Prostate gland (tissue), 2 donors: ENCODE measurements around the gene PTPRG.

Experiments used
- POLR2AphosphoS5 ChIP-seq: sonication (generic); formaldehyde crosslinking; IDR thresholded peaks from one replicate; pipeline ENCODE4 v1.6.1; 2017; ENCODE audit warnings: antibody characterized with exemption
- TF ChIP-seq, protein P1 (sequence below), 4 experiments: fragments of 200-600 bp in 2 of 4; fragments of 450-650 bp in 2 of 4; sonication (generic) in 2 of 4; IDR thresholded peaks; 1 replicate in 3 of 4; 2 replicates in 1 of 4; pipeline ENCODE4 v1.5.1; 2016 to 2019; ENCODE audit warnings: antibody characterized with exemption in 4 of 4, mild to moderate bottlenecking in 2 of 4, moderate library complexity in 2 of 4

DNA sequence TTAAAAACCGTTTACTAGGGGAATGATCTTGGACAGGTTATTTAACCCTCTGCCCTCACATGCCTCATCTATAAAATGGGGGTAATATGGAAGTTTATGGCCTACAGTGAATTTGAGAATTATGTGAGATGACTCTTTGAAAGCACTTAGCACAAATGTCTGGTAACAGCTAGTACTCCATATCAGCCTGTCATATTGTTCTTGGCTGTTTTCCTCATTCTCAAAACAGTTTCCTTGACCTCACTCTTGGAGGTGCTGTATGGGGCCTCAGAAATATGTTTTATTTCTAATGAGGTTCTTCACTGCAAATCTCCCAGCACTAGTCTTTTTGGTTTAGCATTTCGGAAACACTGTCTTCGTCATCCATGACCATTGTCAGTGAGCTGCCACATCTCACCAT lies 413.8 kb downstream of the PTPRG start:
- TF ChIP-seq, protein P1, sequence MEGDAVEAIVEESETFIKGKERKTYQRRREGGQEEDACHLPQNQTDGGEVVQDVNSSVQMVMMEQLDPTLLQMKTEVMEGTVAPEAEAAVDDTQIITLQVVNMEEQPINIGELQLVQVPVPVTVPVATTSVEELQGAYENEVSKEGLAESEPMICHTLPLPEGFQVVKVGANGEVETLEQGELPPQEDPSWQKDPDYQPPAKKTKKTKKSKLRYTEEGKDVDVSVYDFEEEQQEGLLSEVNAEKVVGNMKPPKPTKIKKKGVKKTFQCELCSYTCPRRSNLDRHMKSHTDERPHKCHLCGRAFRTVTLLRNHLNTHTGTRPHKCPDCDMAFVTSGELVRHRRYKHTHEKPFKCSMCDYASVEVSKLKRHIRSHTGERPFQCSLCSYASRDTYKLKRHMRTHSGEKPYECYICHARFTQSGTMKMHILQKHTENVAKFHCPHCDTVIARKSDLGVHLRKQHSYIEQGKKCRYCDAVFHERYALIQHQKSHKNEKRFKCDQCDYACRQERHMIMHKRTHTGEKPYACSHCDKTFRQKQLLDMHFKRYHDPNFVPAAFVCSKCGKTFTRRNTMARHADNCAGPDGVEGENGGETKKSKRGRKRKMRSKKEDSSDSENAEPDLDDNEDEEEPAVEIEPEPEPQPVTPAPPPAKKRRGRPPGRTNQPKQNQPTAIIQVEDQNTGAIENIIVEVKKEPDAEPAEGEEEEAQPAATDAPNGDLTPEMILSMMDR (IDR thresholded peaks at IDR 0.05) = no peak
- no peak for TF ChIP-seq POLR2AphosphoS5
